B cell (primary cell): ENCODE results near the gene EZH2. TPM values are rescaled to one million over a fixed set of nuclear protein-coding genes. Genes with fewer than 3 reads are reported as not detected.

Experiments
- ATAC-seq: fragments of 200-7000 bp; cut with Tn5 transposase; one replicate; pipeline ENCODE4 v1.10.0; 2021; ENCODE audit warnings: low read depth, mild to moderate bottlenecking, moderate number of reproducible peaks, moderate library complexity
- CTCF ChIA-PET: fragments of 350-600 bp; sonication (Branson Sonifier 250); formaldehyde crosslinking; loops from one replicate; lab custom pipeline; 2021; ENCODE audit warnings: antibody characterized with exemption, inconsistent platforms; lab: Charles Lee
- POLR2A ChIA-PET: fragments of 350-600 bp; sonication (Branson Sonifier 250); formaldehyde crosslinking; loops from one replicate; lab custom pipeline; 2021; ENCODE audit warnings: antibody characterized with exemption; lab: Charles Lee
- DNase-seq: peaks from one replicate; pipeline ENCODE4 v3.0.0; 2013
- H2AFZ ChIP-seq: 2 replicates; pipeline ENCODE4 v1.6.1; 2012; ENCODE audit warnings: mild to moderate bottlenecking, low read depth, low read length; ENCODE audit not compliant: insufficient read depth, poor library complexity, severe bottlenecking
- H3K27ac ChIP-seq, 2 donors: 1 replicate in 1 of 2; 2 replicates in 1 of 2; pipeline ENCODE4 v1.5.1; 2012 to 2013; ENCODE audit warnings: low read length in 2 of 2, mild to moderate bottlenecking in 2 of 2, moderate library complexity in 1 of 2
- H3K27me3 ChIP-seq, 4 experiments: fragments of 200-600 bp in 1 of 4; sonication (generic) in 1 of 4; replicated peaks in 1 of 4; 1 replicate in 2 of 4; 2 replicates in 2 of 4; pipeline versions ENCODE4 v1.6.1 to v1.7.0; 2013 to 2016; ENCODE audit warnings: low read length in 3 of 4, mild to moderate bottlenecking in 2 of 4, mixed read lengths in 1 of 4, moderate library complexity in 1 of 4; ENCODE audit not compliant: insufficient read depth in 4 of 4, control insufficient read depth in 3 of 4; ENCODE audit errors: control extremely low read depth in 1 of 4
- H3K36me3 ChIP-seq, 2 experiments: replicated peaks in 1 of 2; 1 replicate in 1 of 2; 2 replicates in 1 of 2; pipeline versions ENCODE4 v1.6.1 to v1.7.1; 2013; ENCODE audit warnings: low read length in 1 of 2; ENCODE audit not compliant: insufficient read depth in 2 of 2, control insufficient read depth in 1 of 2; ENCODE audit errors: control extremely low read depth in 1 of 2, extremely low read depth in 1 of 2
- H3K4me1 ChIP-seq, 2 donors: fragments of 200-600 bp in 1 of 2; sonication (generic) in 1 of 2; 1 replicate in 1 of 2; 2 replicates in 1 of 2; pipeline versions ENCODE4 v1.5.1 to v1.6.1; 2013 to 2017; ENCODE audit warnings: low read length in 2 of 2; ENCODE audit not compliant: control insufficient read depth in 2 of 2, insufficient read depth in 2 of 2
- H3K4me2 ChIP-seq: replicated peaks from 2 replicates; pipeline ENCODE3; 2012; ENCODE audit warnings: mild to moderate bottlenecking, low read depth, low read length; ENCODE audit not compliant: poor library complexity, severe bottlenecking
- H3K4me3 ChIP-seq, 5 experiments: fragments of 200-600 bp in 1 of 5; sonication (generic) in 1 of 5; 1 replicate in 3 of 5; 2 replicates in 2 of 5; pipeline versions ENCODE4 v1.5.1 to v1.7.0; 2011 to 2016; ENCODE audit warnings: low read length in 4 of 5, mild to moderate bottlenecking in 4 of 5, low read depth in 2 of 5, control low read depth in 1 of 5, moderate library complexity in 1 of 5; ENCODE audit not compliant: insufficient read depth in 1 of 5; ENCODE audit errors: control extremely low read depth in 1 of 5, extremely low read depth in 1 of 5
- H3K79me2 ChIP-seq: fragments of 200-600 bp; sonication (generic); one replicate; pipeline ENCODE4 v1.6.0; 2016; ENCODE audit warnings: low read length; ENCODE audit not compliant: control insufficient read depth, insufficient read depth
- H3K9ac ChIP-seq: fragments of 200-600 bp; sonication (generic); 2 replicates; pipeline ENCODE4 v1.6.1; 2017; ENCODE audit warnings: mild to moderate bottlenecking, low read length, moderate library complexity
- H3K9me3 ChIP-seq, 3 donors: one replicate each; pipeline versions ENCODE4 v1.6.1 to v1.7.1; 2013; ENCODE audit warnings: low read length in 2 of 3; ENCODE audit not compliant: control insufficient read depth in 2 of 3, insufficient read depth in 1 of 3; ENCODE audit errors: control extremely low read depth in 1 of 3
- H4K20me1 ChIP-seq: 2 replicates; pipeline ENCODE4 v1.6.0; 2012; ENCODE audit warnings: mild to moderate bottlenecking, low read length; ENCODE audit not compliant: insufficient read depth, control insufficient read depth, poor library complexity, severe bottlenecking
- H3K27ac Mint-ChIP-seq: one replicate; pipeline ENCODE4 v1.8.0; 2021; ENCODE audit warnings: mixed read lengths
- H3K27me3 Mint-ChIP-seq: one replicate; pipeline ENCODE4 v1.8.0; 2021; ENCODE audit warnings: mixed read lengths
- H3K4me1 Mint-ChIP-seq: one replicate; pipeline ENCODE4 v1.8.0; 2021; ENCODE audit warnings: mixed read lengths
- H3K4me3 Mint-ChIP-seq: one replicate; pipeline ENCODE4 v1.8.0; 2021; ENCODE audit warnings: mixed read lengths
- H3K9me3 Mint-ChIP-seq: one replicate; pipeline ENCODE4 v1.8.0; 2022; ENCODE audit warnings: mixed read lengths; ENCODE audit not compliant: insufficient read depth
- EZH2 ChIP-seq: IDR thresholded peaks from 2 replicates; pipeline ENCODE4 v1.6.1; 2012; ENCODE audit warnings: borderline replicate concordance, low read depth, mild to moderate bottlenecking, moderate library complexity, low read length; ENCODE audit not compliant: insufficient read depth, poor library complexity, severe bottlenecking
- WGBS: methylation state at CpG from one replicate; pipeline ENCODE4 v1.1.5; 2013; ENCODE audit warnings: missing lambda C conversion rate; ENCODE audit not compliant: insufficient coverage; 5-methylcytosine and 5-hydroxymethylcytosine counted together
- intact Hi-C: fragments of 100-400 bp; cut with micrococcal nuclease; formaldehyde crosslinking; loops from one replicate; pipeline ENCODE4 v1.10.0; 2022
- polyA plus RNA-seq: library from polyadenylated mRNA; depleted of rRNA; stranded (reverse); fragments of >200 nt; gene quantifications from 2 replicates; pipeline ENCODE4 v1.2.3, GENCODE V29; 2012
- total RNA-seq, 2 donors: library from RNA; stranded (reverse); fragments of 120-200 nt in 1 of 2; gene quantifications; 1 replicate in 1 of 2; 2 replicates in 1 of 2; pipeline versions ENCODE4 v1.2.3 to v1.2.4, GENCODE V29; 2013 to 2022
- TF ChIP-seq, protein P1 (sequence below): fragments of 200-600 bp; IDR thresholded peaks from one replicate; pipeline ENCODE4 v1.8.0; 2022; ENCODE audit warnings: antibody characterized with exemption, mild to moderate bottlenecking

EZH2 gene
- total and polyA plus RNA-seq, 2 donors (not counting 1 experiment from before 2014, with no cell fraction given), result 5.1 to 10.3 TPM

DNA sequence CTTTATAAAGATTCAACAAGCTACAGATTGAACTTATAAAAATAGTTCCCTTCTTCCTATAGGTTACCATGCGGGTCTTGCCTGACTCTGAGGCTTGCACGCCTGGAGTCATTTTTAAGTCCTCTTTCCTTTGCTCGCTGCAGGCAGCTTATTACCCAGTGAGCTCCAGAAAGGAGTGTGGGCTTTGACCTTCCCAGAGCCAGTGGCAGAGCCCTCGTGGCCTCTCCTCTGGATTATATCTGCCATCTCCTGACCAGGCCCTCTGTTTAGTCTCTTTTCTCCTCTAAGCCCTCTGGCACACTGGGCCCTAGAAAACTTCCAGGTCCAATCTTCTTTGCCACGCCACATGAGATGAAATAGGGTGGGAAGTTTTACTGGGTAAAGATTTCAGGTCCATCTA, 39.9 kb upstream of the EZH2 start:
- 95% methylated on average over 3 of the region's 5 CpGs for WGBS
- H3K4me3 ChIP-seq, result no peak overlapping the region
- no peaks in the 10 kb centered on the region for H3K27me3 ChIP-seq
- no peaks in the 10 kb centered on the region for H3K9me3 ChIP-seq
- no peaks in the 10 kb centered on the region for H3K9me3 Mint-ChIP-seq
- H3K4me1 ChIP-seq, result no peaks in the 10 kb centered on the region
- H3K36me3 ChIP-seq, result no peaks in the 10 kb centered on the region
- H4K20me1 ChIP-seq, result no peaks in the 10 kb centered on the region
- H3K9ac ChIP-seq, result no peak overlapping the region
- intact Hi-C loops, result no loop called here
- H3K79me2 ChIP-seq, result no peaks in the 10 kb centered on the region
- H3K4me1 Mint-ChIP-seq, result no peaks in the 10 kb centered on the region
- H3K4me3 Mint-ChIP-seq, result no peak overlapping the region
- ChIA-PET POLR2A (no interaction called here), CTCF (no interaction called here)
- TF ChIP-seq, protein P1, sequence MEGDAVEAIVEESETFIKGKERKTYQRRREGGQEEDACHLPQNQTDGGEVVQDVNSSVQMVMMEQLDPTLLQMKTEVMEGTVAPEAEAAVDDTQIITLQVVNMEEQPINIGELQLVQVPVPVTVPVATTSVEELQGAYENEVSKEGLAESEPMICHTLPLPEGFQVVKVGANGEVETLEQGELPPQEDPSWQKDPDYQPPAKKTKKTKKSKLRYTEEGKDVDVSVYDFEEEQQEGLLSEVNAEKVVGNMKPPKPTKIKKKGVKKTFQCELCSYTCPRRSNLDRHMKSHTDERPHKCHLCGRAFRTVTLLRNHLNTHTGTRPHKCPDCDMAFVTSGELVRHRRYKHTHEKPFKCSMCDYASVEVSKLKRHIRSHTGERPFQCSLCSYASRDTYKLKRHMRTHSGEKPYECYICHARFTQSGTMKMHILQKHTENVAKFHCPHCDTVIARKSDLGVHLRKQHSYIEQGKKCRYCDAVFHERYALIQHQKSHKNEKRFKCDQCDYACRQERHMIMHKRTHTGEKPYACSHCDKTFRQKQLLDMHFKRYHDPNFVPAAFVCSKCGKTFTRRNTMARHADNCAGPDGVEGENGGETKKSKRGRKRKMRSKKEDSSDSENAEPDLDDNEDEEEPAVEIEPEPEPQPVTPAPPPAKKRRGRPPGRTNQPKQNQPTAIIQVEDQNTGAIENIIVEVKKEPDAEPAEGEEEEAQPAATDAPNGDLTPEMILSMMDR, result no peak
- no peak for TF ChIP-seq EZH2
- no peak overlapping the region for H2AFZ ChIP-seq
- ATAC-seq (no peak), DNase-seq (no peak)
- no peak overlapping the region for H3K4me2 ChIP-seq
- H3K27me3 Mint-ChIP-seq, result no peaks in the 10 kb centered on the region
- no peak overlapping the region for H3K27ac Mint-ChIP-seq
- no peak overlapping the region for H3K27ac ChIP-seq

DNA sequence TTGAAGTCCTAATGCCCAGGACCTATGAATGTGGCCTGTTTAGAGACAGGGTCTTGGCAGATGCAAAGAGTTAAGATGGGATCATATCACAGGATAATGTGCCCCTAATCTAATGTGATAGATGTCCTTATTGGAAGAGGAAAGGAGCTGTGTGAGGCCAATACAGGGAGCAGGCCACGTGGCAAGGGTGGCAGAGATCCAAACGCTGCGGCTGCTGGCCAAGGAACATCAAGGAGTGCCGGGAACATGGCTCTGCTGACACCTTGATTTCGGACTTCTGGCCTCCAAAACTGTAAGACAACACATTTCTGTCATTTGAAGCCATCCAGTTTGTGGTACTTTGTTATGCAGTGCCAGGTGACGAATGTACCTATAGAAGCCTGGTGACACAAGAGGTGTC, 37.7 kb upstream of the EZH2 start:
- H3K79me2 ChIP-seq, result no peaks in the 10 kb centered on the region
- TF ChIP-seq EZH2, result no peak
- TF ChIP-seq, protein P1, result no peak
- H3K27me3 Mint-ChIP-seq, result no peaks in the 10 kb centered on the region
- H3K27me3 ChIP-seq, result no peaks in the 10 kb centered on the region
- intact Hi-C loops, result no loop called here
- H3K9me3 ChIP-seq, result no peaks in the 10 kb centered on the region
- POLR2A ChIA-PET, result no interaction called here
- H3K36me3 ChIP-seq, result no peaks in the 10 kb centered on the region
- no peak overlapping the region for H3K4me2 ChIP-seq
- no peak overlapping the region for H3K9ac ChIP-seq
- no peaks in the 10 kb centered on the region for H3K4me1 ChIP-seq
- H3K27ac Mint-ChIP-seq, result no peak overlapping the region
- H3K27ac ChIP-seq, result no peak overlapping the region
- H3K9me3 Mint-ChIP-seq, result no peaks in the 10 kb centered on the region
- ATAC-seq (no peak), DNase-seq (no peak)
- H2AFZ ChIP-seq, result no peak overlapping the region
- H4K20me1 ChIP-seq, result no peaks in the 10 kb centered on the region
- WGBS, result 96% methylated on average over 5 of the region's 6 CpGs
- no peak overlapping the region for H3K4me3 ChIP-seq
- no peak overlapping the region for H3K4me3 Mint-ChIP-seq
- CTCF ChIA-PET, result interaction anchor here (0.6 kb wide), 1 partner anchor 16 kb away, joined by 3 read pairs; no protein-coding TSS in a partner anchor
- H3K4me1 Mint-ChIP-seq, result no peaks in the 10 kb centered on the region
